Gastroesophageal sphincter (tissue), 4 donors: ENCODE measurements around the gene A4GALT. TPM values are rescaled to one million over a fixed set of nuclear protein-coding genes. Genes with fewer than 3 reads are reported as not detected.
A peak's percentile ranks its signal among the peaks of the same experiment; 100 is the strongest.
"Not testable (repeated sequence)": the region's sequence is repeated elsewhere in the genome, so short reads cannot be mapped to it uniquely, and the experiment has no call there.

Experiments
- ATAC-seq: fragments of 150-250 bp; one replicate; pipeline ENCODE4 v1.9.1; 2016; ENCODE audit warnings: mild to moderate bottlenecking, moderate library complexity
- H3K27ac ChIP-seq, 4 donors: fragments of 200-600 bp; sonication (generic) in 3 of 4; 1 replicate in 3 of 4; 2 replicates in 1 of 4; pipeline ENCODE4 v1.5.1; 2016 to 2019
- H3K27me3 ChIP-seq: fragments of 200-600 bp; sonication (generic); one replicate; pipeline ENCODE4 v1.5.1; 2019
- H3K36me3 ChIP-seq, 2 donors: fragments of 200-600 bp; sonication (generic); one replicate each; pipeline ENCODE4 v1.5.1; 2019; ENCODE audit warnings: control low read depth in 1 of 2
- H3K4me1 ChIP-seq, 3 donors: fragments of 200-600 bp; sonication (generic); 1 replicate in 2 of 3; 2 replicates in 1 of 3; pipeline ENCODE4 v1.5.1; 2016 to 2019; ENCODE audit warnings: control low read depth in 2 of 3
- H3K4me3 ChIP-seq, 2 donors: fragments of 200-600 bp; sonication (generic); one replicate each; pipeline ENCODE4 v1.5.1; 2019; ENCODE audit warnings: mild to moderate bottlenecking in 1 of 2, moderate library complexity in 1 of 2
- H3K9me3 ChIP-seq, 3 donors: fragments of 200-600 bp; sonication (generic); one replicate each; pipeline ENCODE4 v1.5.1; 2017 to 2019; ENCODE audit warnings: control low read depth in 2 of 3
- CTCF ChIP-seq, 4 experiments: fragments of 200-600 bp in 2 of 4; fragments of 450-650 bp in 2 of 4; sonication (generic) in 1 of 4; IDR thresholded peaks; one replicate each; pipeline ENCODE4 v1.5.1; 2017 to 2019; ENCODE audit warnings: antibody characterized with exemption in 4 of 4, mild to moderate bottlenecking in 2 of 4, moderate library complexity in 2 of 4
- EP300 ChIP-seq: sonication (generic); formaldehyde crosslinking; IDR thresholded peaks from one replicate; pipeline ENCODE4 v1.6.1; 2017; ENCODE audit warnings: antibody characterized with exemption, mild to moderate bottlenecking
- POLR2A ChIP-seq, 2 donors: fragments of 450-650 bp; IDR thresholded peaks; one replicate each; pipeline ENCODE4 v1.6.1; 2017; ENCODE audit warnings: antibody characterized with exemption in 2 of 2, mild to moderate bottlenecking in 2 of 2, moderate library complexity in 1 of 2
- POLR2AphosphoS5 ChIP-seq: sonication (generic); formaldehyde crosslinking; IDR thresholded peaks from one replicate; pipeline ENCODE4 v1.6.1; 2017; ENCODE audit warnings: antibody characterized with exemption
- WGBS, 2 donors: methylation state at CpG; one replicate each; pipeline ENCODE4 v1.1.5; 2018; ENCODE audit warnings: low coverage in 1 of 2; 5-methylcytosine and 5-hydroxymethylcytosine counted together
- total RNA-seq, 4 donors: library from RNA; depleted of rRNA; stranded (reverse); fragments of >200 nt; gene quantifications; one replicate each; pipeline ENCODE4 v1.1.0, GENCODE V29; 2016

Gene A4GALT
- total RNA-seq, 4 donors from 2014 or later: 36.9 to 70.9 (median 55.3) TPM

DNA sequence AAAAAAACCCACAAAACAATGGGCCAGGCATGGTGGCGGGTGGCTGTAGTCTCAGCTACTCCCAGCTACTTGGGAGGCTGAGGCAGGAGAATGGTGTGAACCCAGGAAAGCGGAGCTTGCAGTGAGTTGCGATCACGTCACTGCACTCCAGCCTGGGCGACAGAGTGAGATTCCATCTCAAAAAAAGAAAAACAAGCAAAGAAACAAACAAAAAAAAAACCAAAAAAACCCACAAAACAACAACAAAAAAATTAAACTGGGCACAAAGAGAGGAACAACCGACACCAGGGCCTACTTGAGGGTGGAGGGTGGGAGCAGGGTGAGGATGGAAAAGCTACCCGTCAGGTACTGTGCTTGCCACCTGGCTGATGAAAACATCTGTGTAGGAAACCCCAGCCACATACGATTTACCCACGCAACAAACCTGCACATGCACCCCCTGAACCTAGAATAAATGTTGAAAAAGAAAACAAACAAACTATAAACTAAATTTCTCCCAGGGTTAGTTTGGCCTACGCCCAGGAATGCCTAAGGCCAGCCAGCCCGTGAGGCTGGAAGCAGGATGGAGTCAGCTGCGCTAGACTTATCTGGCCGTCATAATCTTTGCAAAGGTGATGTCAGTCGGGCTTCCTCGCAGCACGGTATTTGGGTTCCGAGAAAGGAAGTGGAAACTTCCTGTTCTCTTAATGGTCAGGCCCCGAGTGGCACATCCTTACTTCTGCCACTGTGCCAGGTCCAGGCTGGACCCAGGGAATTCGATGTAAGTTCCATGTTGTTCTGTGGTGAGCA is 49.6 kb downstream of the A4GALT start:
- Histone ChIP-seq H3K27me3 (no peaks in the 10 kb centered on the region), H3K9me3 (no peaks in the 10 kb centered on the region), H3K27ac (peak overlapping the region in 3 of 4 donors; percentile 19 to 44 (median 27)), H3K36me3 (no peaks in the 10 kb centered on the region), H3K4me1 (peaks cover 3 to 35% (median 6%) of the 10 kb centered on the region in 3 donors), H3K4me3 (no peak overlapping the region)
- ATAC-seq: peak; percentile 58
- 71 to 79% methylated on average over 8 to 13 of the region's 19 CpGs for WGBS, 2 donors
- TF ChIP-seq EP300 (no peak), POLR2AphosphoS5 (no peak), POLR2A (IDR thresholded peaks at IDR 0.05) (no peak), CTCF (IDR thresholded peaks at IDR 0.05) (no peak)

- Histone ChIP-seq H3K27me3 (no peaks in the 10 kb centered on the region), H3K27ac (peak overlapping the region in 2 of 4 donors; percentile 27 to 44), H3K4me1 (peaks cover 3 to 25% (median 6%) of the 10 kb centered on the region in 3 donors), H3K36me3 (no peaks in the 10 kb centered on the region), H3K4me3 (no peak overlapping the region), H3K9me3 (no peaks in the 10 kb centered on the region)
- TF ChIP-seq POLR2AphosphoS5 (no peak), CTCF (IDR thresholded peaks at IDR 0.05) (no peak), EP300 (no peak), POLR2A (IDR thresholded peaks at IDR 0.05) (no peak)
- no peak for ATAC-seq
- WGBS, 2 donors: 76 to 83% methylated on average over 3 to 4 of the region's 4 CpGs
Measured at GRCh38 chr22:42670046-42670445, 50.6 kb downstream of the A4GALT start.

DNA sequence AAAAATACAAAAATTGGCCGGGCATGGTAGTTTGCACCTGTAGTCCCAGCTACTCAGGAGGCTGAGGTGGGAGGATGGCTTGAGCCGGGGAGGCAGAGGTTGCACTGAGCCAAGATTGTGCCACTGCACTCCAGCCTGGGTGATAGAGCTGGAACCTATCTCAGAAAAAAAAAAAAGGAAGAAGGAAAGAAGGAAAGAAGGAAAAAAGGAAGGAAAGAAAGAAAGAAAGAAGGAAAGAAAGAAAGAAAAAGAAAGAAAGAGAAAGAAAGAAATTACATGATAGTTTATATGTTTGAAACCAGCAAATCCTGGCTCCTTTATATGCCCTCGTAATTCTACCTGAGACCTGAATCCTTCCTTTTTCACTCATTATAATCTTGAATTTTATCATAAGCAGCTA is 54.3 kb downstream of the A4GALT start:
- peaks cover 0 to 17% (median 3%) of the 10 kb centered on the region in 3 donors for H3K4me1 ChIP-seq
- 86% methylated on average over 3 of the region's 3 CpGs; no CpG with 5 or more reads in 1 of the 2 donors for WGBS, 2 donors
- not testable (repeated sequence) for H3K27me3 ChIP-seq, H3K9me3 ChIP-seq, H3K36me3 ChIP-seq, H3K27ac ChIP-seq, H3K4me3 ChIP-seq, ATAC-seq

DNA sequence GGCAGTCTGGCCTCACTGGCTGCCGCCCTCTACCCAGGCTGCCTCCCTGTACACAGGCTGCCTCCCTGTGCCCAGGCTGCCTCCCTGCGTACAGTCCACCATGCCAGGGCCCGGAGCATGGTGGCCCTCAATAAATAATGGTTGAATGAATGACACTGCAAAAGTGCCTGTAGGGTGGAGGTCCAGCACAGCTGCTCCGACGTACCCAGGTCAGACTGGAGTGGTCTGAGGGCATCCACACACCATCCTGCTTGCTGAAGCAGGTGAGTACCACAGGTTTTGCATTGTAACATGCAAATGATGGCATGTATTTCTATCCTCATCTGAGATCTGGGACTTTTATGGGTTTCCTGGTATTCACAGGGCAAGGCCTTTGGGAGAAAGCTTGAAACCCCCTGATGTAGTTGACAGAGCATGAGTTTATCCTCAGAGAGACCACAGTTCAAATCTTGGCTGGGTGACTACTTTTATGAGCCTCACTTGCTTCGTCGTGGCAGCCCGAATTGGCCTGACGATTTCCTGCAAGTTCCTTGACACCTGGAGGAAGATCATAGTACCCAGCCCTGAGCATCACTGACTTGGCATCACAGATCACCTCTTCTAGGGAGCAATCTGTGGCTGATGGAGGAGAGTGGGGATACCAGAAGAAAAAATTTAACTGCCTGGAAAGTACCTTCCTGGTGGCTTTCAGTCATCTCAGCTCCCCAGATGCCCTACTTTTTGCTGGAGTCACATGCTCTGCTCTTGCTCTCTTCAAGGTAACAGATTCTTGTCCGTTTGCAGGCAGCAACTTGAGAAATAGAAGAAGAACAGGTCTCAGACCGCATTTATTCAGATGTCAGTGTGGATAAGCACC is 55.5 kb downstream of the A4GALT start:
- Histone ChIP-seq H3K9me3 (no peaks in the 10 kb centered on the region), H3K4me3 (no peak overlapping the region), H3K27me3 (no peaks in the 10 kb centered on the region), H3K27ac (no peak overlapping the region), H3K4me1 (peaks cover 0 to 16% (median 4%) of the 10 kb centered on the region in 3 donors), H3K36me3 (no peaks in the 10 kb centered on the region)
- no peak for ATAC-seq
- WGBS, 2 donors: 39 to 76% methylated on average over 3 of the region's 11 CpGs
- TF ChIP-seq POLR2A (IDR thresholded peaks at IDR 0.05) (no peak), CTCF (IDR thresholded peaks at IDR 0.05) (no peak), EP300 (no peak), POLR2AphosphoS5 (no peak)

DNA sequence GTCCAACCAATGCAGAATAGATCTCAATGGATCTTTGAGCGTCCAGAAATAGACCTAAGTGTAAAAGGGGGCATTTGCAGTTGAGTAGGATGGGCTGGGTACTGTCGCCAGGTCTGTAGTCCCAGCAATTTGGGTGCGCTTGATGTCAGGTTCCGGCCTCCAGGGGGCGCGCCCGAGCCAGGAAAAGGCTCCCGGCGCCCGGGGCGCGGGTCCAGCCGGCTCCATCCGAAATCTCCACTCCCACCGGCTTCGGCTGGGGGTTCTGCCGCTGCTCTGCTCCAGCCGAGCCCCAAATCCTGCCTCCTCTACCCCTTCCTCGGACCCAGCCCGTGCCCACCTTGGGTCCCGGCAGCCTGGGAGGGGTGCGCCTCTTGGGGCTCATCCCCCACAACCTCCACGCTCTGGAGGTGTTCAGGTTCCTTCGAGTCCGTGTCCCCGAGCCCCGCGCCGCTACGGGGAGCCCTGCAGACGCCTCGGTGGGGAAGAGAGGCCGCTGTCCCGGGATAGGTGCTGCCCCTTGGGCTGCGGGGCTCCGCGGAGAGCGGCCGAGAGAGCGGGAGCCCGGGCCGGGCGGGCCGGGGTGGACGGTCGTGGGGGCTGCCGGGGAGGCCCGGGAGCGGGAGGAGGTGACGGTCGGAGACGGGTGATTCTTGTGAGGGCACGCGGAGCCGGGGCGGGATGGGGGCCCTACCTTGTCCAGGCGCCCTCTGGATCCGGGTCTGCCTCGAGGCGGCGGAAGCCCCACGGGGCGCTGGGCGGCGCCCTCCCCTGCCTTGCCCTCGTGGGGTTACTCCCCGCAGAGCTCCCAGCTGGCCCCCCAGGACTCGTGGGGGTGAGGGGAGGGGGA is 58.5 kb downstream of the A4GALT start:
- no peaks in the 10 kb centered on the region for H3K27me3 ChIP-seq
- 0% methylated on average over 2 of the region's 68 CpGs; no CpG with 5 or more reads in 1 of the 2 donors for WGBS, 2 donors
- no peaks in the 10 kb centered on the region for H3K9me3 ChIP-seq
- ATAC-seq: peak; percentile 91
- H3K27ac ChIP-seq: peak overlapping the region in 3 of 4 donors; percentile 34 to 82 (median 61)
- TF ChIP-seq EP300 (no peak), CTCF (IDR thresholded peaks at IDR 0.05) (peak in 3 of 4 experiments; percentile 79 to 88 (median 80)), POLR2AphosphoS5 (peak; percentile 32)
- no peaks in the 10 kb centered on the region for H3K36me3 ChIP-seq
- H3K4me3 ChIP-seq: peak overlapping the region; percentile 31 to 58
- H3K4me1 ChIP-seq: peaks cover 0 to 15% (median 4%) of the 10 kb centered on the region in 3 donors
